Mesothelial cell of epicardium (in vitro differentiated cells): ENCODE results near the gene NFASC. TPM values are rescaled to one million over a fixed set of nuclear protein-coding genes. Genes with fewer than 3 reads are reported as not detected.

Experiments
- DNase-seq, 2 experiments: peaks; one replicate each; pipeline ENCODE4 v3.0.0; 2021; ENCODE audit warnings: low spot score in 2 of 2; ENCODE audit not compliant: unreplicated experiment in 2 of 2
- H3K27ac Mint-ChIP-seq: 2 replicates; pipeline ENCODE4 v1.8.0; 2021; ENCODE audit warnings: mixed read lengths
- H3K27me3 Mint-ChIP-seq: 2 replicates; pipeline ENCODE4 v1.8.0; 2021; ENCODE audit warnings: low read depth, mixed read lengths
- H3K36me3 Mint-ChIP-seq: 2 replicates; pipeline ENCODE4 v1.8.0; 2021; ENCODE audit warnings: mixed read lengths
- H3K4me1 Mint-ChIP-seq: 2 replicates; pipeline ENCODE4 v1.8.0; 2021; ENCODE audit warnings: mixed read lengths
- H3K4me3 Mint-ChIP-seq: 2 replicates; pipeline ENCODE4 v1.8.0; 2021; ENCODE audit warnings: mild to moderate bottlenecking, moderate library complexity, mixed read lengths
- H3K9me3 Mint-ChIP-seq: 2 replicates; pipeline ENCODE4 v1.8.0; 2021; ENCODE audit warnings: mixed read lengths
- CTCF ChIP-seq: fragments of 200-600 bp; sonication (generic); IDR thresholded peaks from one replicate; pipeline ENCODE4 v1.5.0; 2021; ENCODE audit warnings: antibody characterized with exemption; ENCODE audit not compliant: unreplicated experiment
- total RNA-seq: library from RNA; stranded (reverse); gene quantifications from 3 replicates; pipeline ENCODE4 v1.2.1, GENCODE V29; 2021

The NFASC gene
- total RNA-seq, 1 donor from 2014 or later, result 0.72 TPM

GRCh38 chr1:204980840-204981405 is 110.3 kb downstream of the NFASC start:
- no peaks in the 10 kb centered on the region for H3K4me1 Mint-ChIP-seq
- no peaks in the 10 kb centered on the region for H3K9me3 Mint-ChIP-seq
- no peak for DNase-seq
- TF ChIP-seq CTCF, result no peak
- peaks cover 13% of the 10 kb centered on the region for H3K27me3 Mint-ChIP-seq
- no peaks in the 10 kb centered on the region for H3K36me3 Mint-ChIP-seq
- H3K27ac Mint-ChIP-seq, result no peak overlapping the region
- no peak overlapping the region for H3K4me3 Mint-ChIP-seq

- Mint-ChIP-seq H3K27me3 (peaks cover 16% of the 10 kb centered on the region), H3K4me3 (no peak overlapping the region), H3K4me1 (no peaks in the 10 kb centered on the region), H3K27ac (no peak overlapping the region), H3K9me3 (no peaks in the 10 kb centered on the region), H3K36me3 (no peaks in the 10 kb centered on the region)
- DNase-seq, result no peak
- no peak for TF ChIP-seq CTCF
Measured at GRCh38 chr1:204983136-204983535, 112.5 kb downstream of the NFASC start.

- Mint-ChIP-seq H3K36me3 (no peaks in the 10 kb centered on the region), H3K4me3 (no peak overlapping the region), H3K4me1 (no peaks in the 10 kb centered on the region), H3K27me3 (peaks cover 18% of the 10 kb centered on the region), H3K27ac (no peak overlapping the region), H3K9me3 (no peaks in the 10 kb centered on the region)
- no peak for TF ChIP-seq CTCF
- no peak for DNase-seq
Measured at GRCh38 chr1:204983881-204984280, 113.2 kb downstream of the NFASC start.

- Mint-ChIP-seq H3K36me3 (no peaks in the 10 kb centered on the region), H3K4me3 (no peak overlapping the region), H3K9me3 (no peaks in the 10 kb centered on the region), H3K27ac (no peak overlapping the region), H3K4me1 (no peaks in the 10 kb centered on the region), H3K27me3 (peaks cover 24% of the 10 kb centered on the region)
- no peak for TF ChIP-seq CTCF
- DNase-seq, result no peak
Measured at GRCh38 chr1:204984499-204984898, 113.8 kb downstream of the NFASC start.

GRCh38 chr1:204986181-204986580 is 115.5 kb downstream of the NFASC start:
- Mint-ChIP-seq H3K36me3 (no peaks in the 10 kb centered on the region), H3K9me3 (no peaks in the 10 kb centered on the region), H3K27ac (no peak overlapping the region), H3K4me3 (no peak overlapping the region), H3K27me3 (peaks cover 32% of the 10 kb centered on the region), H3K4me1 (no peaks in the 10 kb centered on the region)
- TF ChIP-seq CTCF, result no peak
- no peak for DNase-seq

- Mint-ChIP-seq H3K4me3 (no peak overlapping the region), H3K4me1 (no peaks in the 10 kb centered on the region)
Measured at GRCh38 chr1:204987689-204988088, 117.0 kb downstream of the NFASC start.

More at GRCh38 chr1:204987689-204988088, 117.0 kb downstream of the NFASC start:
- H3K9me3 Mint-ChIP-seq, result no peaks in the 10 kb centered on the region
- H3K27me3 Mint-ChIP-seq, result peaks cover 47% of the 10 kb centered on the region
- no peak overlapping the region for H3K27ac Mint-ChIP-seq
- TF ChIP-seq CTCF, result no peak
- H3K36me3 Mint-ChIP-seq, result no peaks in the 10 kb centered on the region
- DNase-seq, result no peak
